ENCODE data around the gene BANF2. TPM values are rescaled to one million over a fixed set of nuclear protein-coding genes. Genes with fewer than 3 reads are reported as not detected.

Gene BANF2
- total RNA-seq, 1 donor from 2014 or later, result not detected

DNA sequence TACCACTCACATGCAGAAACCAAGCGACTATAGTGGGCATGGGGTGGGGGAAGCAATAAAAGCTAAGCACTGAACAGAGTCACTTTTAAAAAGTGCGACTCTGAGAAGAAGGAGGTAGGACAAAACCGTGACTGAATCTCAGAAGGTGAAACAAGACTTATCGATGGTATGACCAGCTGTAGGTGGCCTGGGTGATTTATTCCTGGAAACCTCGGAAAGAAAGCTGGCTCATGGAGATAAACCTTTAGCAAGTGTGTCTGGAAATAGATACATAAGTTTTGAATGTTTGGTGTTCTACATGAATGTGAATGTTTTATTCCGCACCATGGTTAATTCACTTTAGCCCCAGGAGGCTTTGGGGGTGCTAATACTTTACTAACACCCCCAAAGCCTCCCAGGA lies 43.9 kb downstream of the BANF2 start:
- ATAC-seq (no peak), DNase-seq (no peak)
- intact Hi-C loops (cut with DNase I), result no loop called here
- TF ChIP-seq, protein P1, sequence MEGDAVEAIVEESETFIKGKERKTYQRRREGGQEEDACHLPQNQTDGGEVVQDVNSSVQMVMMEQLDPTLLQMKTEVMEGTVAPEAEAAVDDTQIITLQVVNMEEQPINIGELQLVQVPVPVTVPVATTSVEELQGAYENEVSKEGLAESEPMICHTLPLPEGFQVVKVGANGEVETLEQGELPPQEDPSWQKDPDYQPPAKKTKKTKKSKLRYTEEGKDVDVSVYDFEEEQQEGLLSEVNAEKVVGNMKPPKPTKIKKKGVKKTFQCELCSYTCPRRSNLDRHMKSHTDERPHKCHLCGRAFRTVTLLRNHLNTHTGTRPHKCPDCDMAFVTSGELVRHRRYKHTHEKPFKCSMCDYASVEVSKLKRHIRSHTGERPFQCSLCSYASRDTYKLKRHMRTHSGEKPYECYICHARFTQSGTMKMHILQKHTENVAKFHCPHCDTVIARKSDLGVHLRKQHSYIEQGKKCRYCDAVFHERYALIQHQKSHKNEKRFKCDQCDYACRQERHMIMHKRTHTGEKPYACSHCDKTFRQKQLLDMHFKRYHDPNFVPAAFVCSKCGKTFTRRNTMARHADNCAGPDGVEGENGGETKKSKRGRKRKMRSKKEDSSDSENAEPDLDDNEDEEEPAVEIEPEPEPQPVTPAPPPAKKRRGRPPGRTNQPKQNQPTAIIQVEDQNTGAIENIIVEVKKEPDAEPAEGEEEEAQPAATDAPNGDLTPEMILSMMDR (IDR thresholded peaks at IDR 0.05), result no peak
- no peaks in the 10 kb centered on the region for H3K36me3 ChIP-seq
- H3K27me3 ChIP-seq, result no peaks in the 10 kb centered on the region
- H3K27ac ChIP-seq, result no peak overlapping the region
- no peaks in the 10 kb centered on the region for H3K4me1 ChIP-seq
- no peak overlapping the region for H3K4me3 ChIP-seq
- H3K9me3 ChIP-seq, result no peaks in the 10 kb centered on the region

- Histone ChIP-seq H3K4me1 (peaks cover 12% of the 10 kb centered on the region), H3K27ac (no peak overlapping the region), H3K4me3 (no peak overlapping the region), H3K9me3 (no peaks in the 10 kb centered on the region), H3K36me3 (no peaks in the 10 kb centered on the region), H3K27me3 (no peaks in the 10 kb centered on the region)
- TF ChIP-seq, protein P1 (IDR thresholded peaks at IDR 0.05), result no peak
- intact Hi-C loops (cut with DNase I), result no loop called here
- DNase-seq (no peak), ATAC-seq (no peak)
These were observed 47.7 kb downstream of the BANF2 start for GRCh38 chr20:17747431-17747846.

- TF ChIP-seq, protein P1 (IDR thresholded peaks at IDR 0.05), result no peak
- ATAC-seq (no peak), DNase-seq (no peak)
- Histone ChIP-seq H3K27me3 (no peaks in the 10 kb centered on the region), H3K36me3 (no peaks in the 10 kb centered on the region), H3K9me3 (no peaks in the 10 kb centered on the region), H3K4me1 (peaks cover 12% of the 10 kb centered on the region), H3K4me3 (no peak overlapping the region), H3K27ac (no peak overlapping the region)
- intact Hi-C loops (cut with DNase I), result no loop called here
These were observed 48.5 kb downstream of the BANF2 start for GRCh38 chr20:17748279-17748678.

DNA sequence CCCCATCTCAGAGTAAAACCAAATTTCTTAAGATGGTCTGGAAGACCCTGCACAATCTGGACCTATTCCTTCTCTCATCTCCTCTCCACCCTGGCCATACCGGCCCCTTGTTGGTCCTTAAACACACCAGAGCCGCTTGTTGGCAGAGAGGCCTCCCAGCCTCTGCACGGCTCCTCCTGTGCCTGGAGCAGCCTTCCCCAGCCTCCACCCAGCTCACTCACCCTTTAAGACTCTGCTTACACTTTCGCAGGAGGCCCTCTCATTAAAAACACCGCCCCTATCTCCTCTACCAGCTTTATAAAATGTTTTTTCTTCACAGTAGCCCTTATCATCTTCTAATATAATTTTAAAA lies 49.8 kb downstream of the BANF2 start:
- TF ChIP-seq, protein P1 (IDR thresholded peaks at IDR 0.05), result no peak
- no peaks in the 10 kb centered on the region for H3K9me3 ChIP-seq
- peaks cover 12% of the 10 kb centered on the region for H3K4me1 ChIP-seq
- ATAC-seq (no peak), DNase-seq (no peak)
- no peaks in the 10 kb centered on the region for H3K36me3 ChIP-seq
- peak overlapping the region; percentile 66 for H3K27ac ChIP-seq
- no peaks in the 10 kb centered on the region for H3K27me3 ChIP-seq
- no peak overlapping the region for H3K4me3 ChIP-seq
- intact Hi-C loops (cut with DNase I), result no loop called here

DNA sequence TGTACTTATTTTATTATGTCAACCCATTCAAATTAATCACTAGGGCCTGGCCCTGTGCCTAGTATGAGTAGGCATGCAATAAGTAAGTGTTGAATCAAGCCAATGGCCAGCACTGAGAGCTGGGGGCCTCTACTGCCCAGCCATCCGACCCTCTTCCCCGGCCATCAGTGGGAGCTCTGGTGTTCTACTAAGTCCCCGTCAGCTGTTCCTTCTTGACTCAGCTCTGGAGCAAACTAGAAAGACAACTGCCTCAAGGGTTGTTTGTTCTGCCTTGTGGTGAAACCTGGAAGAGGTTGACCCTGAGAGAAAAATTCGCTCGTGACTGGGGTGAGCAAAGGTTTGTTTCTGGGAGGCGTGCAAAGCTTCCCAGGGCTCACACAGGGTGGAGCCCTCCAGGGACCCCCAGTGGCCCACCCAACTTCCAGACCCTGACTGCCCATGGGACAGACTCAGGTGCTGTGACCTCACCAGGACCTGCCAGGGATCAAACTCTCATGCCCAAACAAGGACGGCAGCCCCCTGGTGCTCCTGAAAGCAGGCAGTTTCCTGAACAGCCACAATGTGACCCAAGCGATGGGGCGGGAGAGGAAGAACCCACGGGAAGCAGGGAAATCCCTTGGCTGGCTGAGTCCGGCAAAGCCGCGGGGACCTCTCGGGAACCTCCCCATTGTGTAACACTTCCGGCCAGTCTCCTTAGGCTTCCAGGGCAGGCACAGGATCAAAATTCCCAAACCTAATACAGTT lies 50.4 kb downstream of the BANF2 start:
- TF ChIP-seq, protein P1 (IDR thresholded peaks at IDR 0.05), result no peak

DNA sequence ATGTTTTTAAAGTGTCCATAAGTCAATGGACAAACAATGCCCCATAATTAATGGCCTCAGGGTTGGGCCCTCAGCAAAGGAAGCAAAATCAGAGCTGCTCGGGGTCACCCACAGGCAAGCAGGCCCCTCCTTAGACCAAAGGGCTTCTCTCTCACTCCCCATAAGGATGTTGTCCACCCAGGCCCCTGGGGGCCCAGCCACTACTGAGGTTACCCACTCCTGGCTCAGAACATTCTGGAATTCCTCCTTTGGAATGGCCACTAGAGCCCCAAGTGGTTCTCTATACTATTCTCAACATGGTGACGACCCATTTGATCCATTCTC lies 50.9 kb downstream of the BANF2 start:
- DNase-seq (no peak), ATAC-seq (no peak)
- no peaks in the 10 kb centered on the region for H3K9me3 ChIP-seq
- intact Hi-C loops (cut with DNase I), result no loop called here
- TF ChIP-seq, protein P1 (IDR thresholded peaks at IDR 0.05), result no peak
- H3K27ac ChIP-seq, result peak overlapping the region; percentile 31
- no peaks in the 10 kb centered on the region for H3K36me3 ChIP-seq
- H3K4me3 ChIP-seq, result no peak overlapping the region
- H3K27me3 ChIP-seq, result no peaks in the 10 kb centered on the region
- peaks cover 12% of the 10 kb centered on the region for H3K4me1 ChIP-seq

More for the DNA sequence above, 50.4 kb downstream of the BANF2 start:
- peaks cover 12% of the 10 kb centered on the region for H3K4me1 ChIP-seq
- H3K27ac ChIP-seq, result peak overlapping the region; percentile 66
- H3K4me3 ChIP-seq, result no peak overlapping the region
- intact Hi-C loops (cut with DNase I), result no loop called here
- peak; percentile 77 for DNase-seq
- H3K36me3 ChIP-seq, result no peaks in the 10 kb centered on the region
- no peaks in the 10 kb centered on the region for H3K9me3 ChIP-seq
- H3K27me3 ChIP-seq, result no peaks in the 10 kb centered on the region
- ATAC-seq, result peak; percentile 87

All from upper lobe of right lung (tissue), 1 donor.